ENCODE measurements around the gene HRCT1.

GRCh38 chr9:35856206-35856605 is 49.8 kb upstream of the HRCT1 start:
- TF ChIP-seq POLR2A (IDR thresholded peaks at IDR 0.05; ENCODE audit: low read depth, low read length), result no peak
- no peak for TF ChIP-seq TAF1 (IDR thresholded peaks at IDR 0.05; ENCODE audit: borderline replicate concordance, low read depth, low read length)
- TF ChIP-seq POLR2AphosphoS5 (IDR thresholded peaks at IDR 0.05; ENCODE audit: low read depth, low read length), result no peak

Measured in GM12892 (cell line).